ENCODE data around the gene WDR53. TPM values are rescaled to one million over a fixed set of nuclear protein-coding genes. Genes with fewer than 3 reads are reported as not detected.
"Not testable (repeated sequence)": the region's sequence is repeated elsewhere in the genome, so short reads cannot be mapped to it uniquely, and the experiment has no call there.

Gene WDR53
- total RNA-seq, 4 donors from 2014 or later, result 2.5 to 12.6 (median 5.5) TPM

- intact Hi-C loops (cut with DNase I), result no loop called here
- TF ChIP-seq CTCF (IDR thresholded peaks at IDR 0.05) (no peak), POLR2A (IDR thresholded peaks at IDR 0.05) (no peak)
- Histone ChIP-seq H3K9me3 (peaks cover 0 to 12% (median 6%) of the 10 kb centered on the region in 3 donors), H3K4me1 (no peaks in the 10 kb centered on the region), H3K27me3 (no peaks in the 10 kb centered on the region), H3K4me3 (no peak overlapping the region), H3K27ac (no peak overlapping the region), H3K36me3 (peaks cover 0 to 31% (median 0%) of the 10 kb centered on the region in 3 donors)
- WGBS, 2 donors, result 92 to 93% methylated on average over 9 of the region's 9 CpGs
- no peak for DNase-seq
Observed at GRCh38 chr3:196553551-196553950, 14.8 kb downstream of the WDR53 start.

GRCh38 chr3:196552253-196552652, 16.1 kb downstream of the WDR53 start:
- Histone ChIP-seq H3K9me3 (peaks cover 0 to 12% (median 6%) of the 10 kb centered on the region in 3 donors), H3K4me3 (no peak overlapping the region), H3K27ac (no peak overlapping the region), H3K27me3 (no peaks in the 10 kb centered on the region), H3K4me1 (no peaks in the 10 kb centered on the region), H3K36me3 (peaks cover 0 to 25% (median 0%) of the 10 kb centered on the region in 3 donors)
- WGBS, 2 donors, result 95 to 96% methylated on average over 5 of the region's 5 CpGs
- no peak for TF ChIP-seq POLR2A (IDR thresholded peaks at IDR 0.05)
- no peak for TF ChIP-seq CTCF (IDR thresholded peaks at IDR 0.05)
- no peak for DNase-seq
- intact Hi-C loops (cut with DNase I), result no loop called here

DNA sequence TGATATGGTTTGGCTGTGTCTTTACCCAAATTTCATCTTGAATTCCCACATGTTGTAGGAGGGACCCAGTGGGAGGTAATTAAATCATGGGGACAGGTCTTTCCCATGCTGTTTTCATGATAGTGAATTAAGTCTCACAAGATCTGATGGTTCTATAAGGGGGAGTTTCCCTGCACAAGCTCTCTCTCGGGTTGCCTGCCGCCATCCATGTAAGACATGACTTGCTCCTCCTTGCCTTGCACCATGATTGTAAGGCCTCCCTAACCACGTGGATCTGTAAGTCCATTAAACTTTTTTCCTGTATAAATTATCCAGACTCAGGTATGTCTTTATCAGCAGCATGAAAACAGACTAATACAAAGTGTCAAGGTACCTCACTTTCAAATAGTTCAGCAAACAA, 18.2 kb downstream of the WDR53 start:
- H3K27me3 ChIP-seq; DNase-seq; H3K4me3 ChIP-seq; H3K27ac ChIP-seq; intact Hi-C loops (cut with DNase I); H3K4me1 ChIP-seq: not testable (repeated sequence)
- peaks cover 0 to 20% (median 0%) of the 10 kb centered on the region in 3 donors for H3K36me3 ChIP-seq
- peaks cover 0 to 12% (median 6%) of the 10 kb centered on the region in 3 donors for H3K9me3 ChIP-seq
- 77 to 88% methylated on average over 3 of the region's 3 CpGs for WGBS, 2 donors

DNA sequence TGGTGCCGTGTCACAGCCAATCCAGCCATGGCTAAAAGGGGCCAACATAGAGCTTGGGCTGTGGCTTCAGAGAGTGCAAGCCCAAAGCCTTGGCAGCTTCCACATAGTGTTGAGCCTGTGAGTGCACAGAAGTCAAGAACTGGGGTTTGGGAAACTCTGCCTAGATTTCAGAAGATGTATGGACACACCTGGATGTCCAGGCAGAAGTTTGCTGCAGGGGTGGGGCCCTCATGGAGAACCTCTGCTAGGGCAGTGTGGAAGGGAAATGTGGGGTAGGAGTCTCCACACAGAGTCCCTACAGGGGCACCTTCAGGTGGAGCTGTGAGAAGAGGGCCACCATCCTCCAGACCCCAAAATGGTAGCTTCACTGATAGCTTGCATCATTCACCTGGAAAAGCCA, 19.0 kb downstream of the WDR53 start:
- intact Hi-C loops (cut with DNase I); H3K27me3 ChIP-seq; H3K27ac ChIP-seq; DNase-seq; H3K4me1 ChIP-seq; H3K4me3 ChIP-seq: not testable (repeated sequence)
- peaks cover 0 to 17% (median 0%) of the 10 kb centered on the region in 3 donors for H3K36me3 ChIP-seq
- WGBS, 2 donors, result 67% methylated on average over 1 of the region's 1 CpG; no CpG with 5 or more reads in 1 of the 2 donors
- peaks cover 0 to 12% (median 6%) of the 10 kb centered on the region in 3 donors for H3K9me3 ChIP-seq

- no peak overlapping the region for H3K4me3 ChIP-seq
- TF ChIP-seq POLR2A (IDR thresholded peaks at IDR 0.05) (no peak), CTCF (IDR thresholded peaks at IDR 0.05) (no peak)
- no peaks in the 10 kb centered on the region for H3K36me3 ChIP-seq
- H3K4me1 ChIP-seq, result peaks cover 0 to 4% (median 0%) of the 10 kb centered on the region in 3 donors
- intact Hi-C loops (cut with DNase I), result no loop called here
- no peaks in the 10 kb centered on the region for H3K27me3 ChIP-seq
- WGBS, 2 donors, result 90 to 100% methylated on average over 1 of the region's 2 CpGs
- DNase-seq, result no peak
- peaks cover 0 to 12% (median 6%) of the 10 kb centered on the region in 3 donors for H3K9me3 ChIP-seq
- no peak overlapping the region for H3K27ac ChIP-seq
Observed at GRCh38 chr3:196547067-196547466, 21.3 kb downstream of the WDR53 start.

- Histone ChIP-seq H3K27ac (no peak overlapping the region), H3K27me3 (no peaks in the 10 kb centered on the region), H3K36me3 (no peaks in the 10 kb centered on the region), H3K4me3 (no peak overlapping the region), H3K4me1 (peaks cover 0 to 4% (median 0%) of the 10 kb centered on the region in 3 donors), H3K9me3 (peaks cover 0 to 12% (median 6%) of the 10 kb centered on the region in 3 donors)
- DNase-seq, result no peak
- 41 to 54% methylated on average over 5 of the region's 5 CpGs for WGBS, 2 donors
- no peak for TF ChIP-seq CTCF (IDR thresholded peaks at IDR 0.05)
- no peak for TF ChIP-seq POLR2A (IDR thresholded peaks at IDR 0.05)
- intact Hi-C loops (cut with DNase I), result no loop called here
Observed at GRCh38 chr3:196546537-196546936, 21.8 kb downstream of the WDR53 start.
